Heart right ventricle (tissue), 16 donors: ENCODE measurements around the gene GNAL. TPM values are rescaled to one million over a fixed set of nuclear protein-coding genes. Genes with fewer than 3 reads are reported as not detected.

Source experiments
- ATAC-seq, 8 donors: fragments of 200-7000 bp; cut with Tn5 transposase; one replicate each; pipeline ENCODE4 v1.9.1; 2020; ENCODE audit warnings: mild to moderate bottlenecking in 8 of 8, moderate library complexity in 8 of 8, moderate number of reproducible peaks in 1 of 8
- DNase-seq, 2 donors: peaks; one replicate each; pipeline ENCODE4 v3.0.0-alpha.2; 2020
- H3K27ac ChIP-seq, 10 donors: fragments of 200-600 bp; sonication (generic) in 2 of 10; one replicate each; pipeline versions ENCODE4 v1.5.0 to v1.8.0; 2020 to 2022; ENCODE audit warnings: mild to moderate bottlenecking in 3 of 10
- H3K27me3 ChIP-seq, 7 donors: fragments of 200-600 bp; one replicate each; pipeline ENCODE4 v1.8.0; 2021 to 2022; ENCODE audit warnings: mild to moderate bottlenecking in 2 of 7
- H3K36me3 ChIP-seq, 9 donors: fragments of 200-600 bp; sonication (generic) in 1 of 9; one replicate each; pipeline versions ENCODE4 v1.5.0 to v1.8.0; 2020 to 2022; ENCODE audit warnings: mild to moderate bottlenecking in 2 of 9
- H3K4me1 ChIP-seq, 9 donors: fragments of 200-600 bp; sonication (generic) in 1 of 9; one replicate each; pipeline versions ENCODE4 v1.5.0 to v1.8.0; 2020 to 2022; ENCODE audit warnings: mild to moderate bottlenecking in 4 of 9
- H3K4me3 ChIP-seq, 10 donors: fragments of 200-600 bp; sonication (generic) in 2 of 10; one replicate each; pipeline versions ENCODE4 v1.5.0 to v1.8.0; 2020 to 2022; ENCODE audit warnings: mild to moderate bottlenecking in 7 of 10, moderate library complexity in 2 of 10
- H3K9me3 ChIP-seq, 11 donors: fragments of 200-600 bp in 10 of 11; sonication (generic) in 2 of 11; one replicate each; pipeline versions ENCODE4 v1.5.0 to v1.8.0; 2013 to 2022; ENCODE audit warnings: mild to moderate bottlenecking in 2 of 11, control low read depth in 1 of 11, moderate library complexity in 1 of 11
- CTCF ChIP-seq, 9 donors: fragments of 200-600 bp; sonication (generic) in 2 of 9; IDR thresholded peaks; one replicate each; pipeline versions ENCODE4 v1.5.0 to v1.8.0; 2021 to 2022; ENCODE audit warnings: antibody characterized with exemption in 9 of 9, mild to moderate bottlenecking in 5 of 9, moderate library complexity in 1 of 9
- WGBS, 2 donors: extraction: QIAGEN DNeasy Blood & Tissue Kit; methylation state at CpG; one replicate each; pipeline ENCODE4 v1.1.7; 2013; ENCODE audit warnings: inconsistent platforms in 1 of 2; 5-methylcytosine and 5-hydroxymethylcytosine counted together
- intact Hi-C, 10 donors: fragments of 100-400 bp; cut with DNase I; formaldehyde crosslinking; loops; one replicate each; pipeline versions ENCODE4 v1.11.1 to v1.14.2; 2022
- polyA plus RNA-seq, 2 donors: library from polyadenylated mRNA; stranded (reverse); fragments of 200-250 nt; gene quantifications; one replicate each; pipeline ENCODE4 v1.2.3, GENCODE V29; 2013
- total RNA-seq, 10 donors: library from RNA; stranded (reverse); fragmentation: NEBNext Ultra II Directional in 3 of 10; extraction: Animal tissue kit (Norgen Biotek cat#: 25700) in 3 of 10; gene quantifications; one replicate each; pipeline versions ENCODE4 v1.2.1 to v1.2.4, GENCODE V29; 2021 to 2023
- donor health status: Arrhythmogenic right ventricular cardiomyopathy.
- donor health status: ischemic (EF 13 %, LVEDD 7.1; RV severe dilation, severe dysfunction).
- donor health status: healthy with polysubstance abuse.
- donor health status: DM: no; HTN: yes; CAD: no.
- donor health status: DM: no; HTN: no; CAD: no.
- donor health status: ischemic (EF 25% LVEDD 6.9; RV normal size, moderate dysfunction).
- donor health status: ischemic (EF 25% LVEDD 5.7; RV mildly dilated, moderate dysfunction).
- donor health status: healthy.
- donor health status: DM: yes; HTN: yes; CAD: no.
- donor health status: Ischemic cardiomyopathy.
- donor health status: ischemic (EF 35%, LVEDD 5.7; RV mildly dilated, moderate dysfunction).
- donor health status: nonischemic (EF 11% LVEDD 7.7; RV severe dilation, severe dysfunction).
- donor health status: DM: yes; HTN: yes; CAD: no.
- donor health status: PGD.
- donor health status: ischemic (EF 29% LVEDD 5.4; RV normal size, mild dysfunction).
- donor health status: nonischemic (EF 23%, LVEDD 6.1; RV moderate dilation, normal function).

Gene GNAL
- total and polyA plus RNA-seq, 12 donors = 0.42 to 6.9 (median 1.6) TPM

DNA sequence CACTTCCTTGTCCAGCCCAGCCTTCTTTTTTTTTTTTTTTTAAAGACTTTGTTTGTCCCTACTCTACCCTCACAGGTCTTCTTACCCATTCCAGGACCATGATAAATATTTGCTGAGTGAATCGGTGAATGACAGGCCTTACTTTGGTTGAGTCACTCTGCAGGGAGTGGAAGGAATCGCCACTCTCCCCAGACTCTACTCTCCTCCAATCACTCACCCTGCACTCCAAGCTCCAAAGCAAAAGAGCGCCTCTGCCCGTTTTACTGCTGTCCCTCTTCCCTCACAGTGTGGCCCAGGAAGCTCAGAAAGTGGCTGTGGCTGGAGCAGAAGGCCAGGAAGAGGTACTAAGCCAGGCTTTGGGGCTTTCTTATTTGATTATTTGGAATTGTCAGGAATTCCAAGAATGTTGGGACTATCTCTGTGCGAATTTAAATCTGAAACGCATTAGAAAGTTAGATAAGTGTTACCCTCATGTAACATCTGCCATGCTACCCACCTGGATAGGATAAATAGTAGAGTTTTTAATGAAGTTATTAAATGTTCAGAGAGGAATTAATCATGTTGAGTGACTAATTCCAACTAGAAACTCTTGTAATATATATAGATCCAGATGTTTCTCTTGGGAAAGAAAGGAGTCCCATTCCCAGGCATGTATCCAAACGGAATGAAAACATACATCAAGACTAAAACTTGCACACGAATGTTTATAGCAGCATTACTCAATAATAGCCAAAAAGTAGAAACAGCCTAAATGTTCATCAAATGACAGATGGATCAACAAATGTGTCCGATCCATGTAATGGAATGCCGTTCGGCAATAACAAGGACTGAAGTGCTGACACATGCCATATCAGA lies 119.2 kb downstream of the GNAL start:
- Histone ChIP-seq H3K9me3 (no peaks in the 10 kb centered on the region), H3K4me3 (no peak overlapping the region), H3K27ac (no peak overlapping the region), H3K36me3 (no peaks in the 10 kb centered on the region), H3K4me1 (peaks cover 0 to 5% (median 0%) of the 10 kb centered on the region in 9 donors), H3K27me3 (no peaks in the 10 kb centered on the region)
- no peak for ATAC-seq
- intact Hi-C loops = loop anchor here in 1 of 10 donors (10.0 kb wide), 1 partner anchor 73 kb away; no protein-coding TSS in a partner anchor
- DNase-seq = no peak
- no peak for TF ChIP-seq CTCF (IDR thresholded peaks at IDR 0.05)
- 63 to 66% methylated on average over 11 of the region's 11 CpGs for whole genome bisulfite sequencing, 2 donors

DNA sequence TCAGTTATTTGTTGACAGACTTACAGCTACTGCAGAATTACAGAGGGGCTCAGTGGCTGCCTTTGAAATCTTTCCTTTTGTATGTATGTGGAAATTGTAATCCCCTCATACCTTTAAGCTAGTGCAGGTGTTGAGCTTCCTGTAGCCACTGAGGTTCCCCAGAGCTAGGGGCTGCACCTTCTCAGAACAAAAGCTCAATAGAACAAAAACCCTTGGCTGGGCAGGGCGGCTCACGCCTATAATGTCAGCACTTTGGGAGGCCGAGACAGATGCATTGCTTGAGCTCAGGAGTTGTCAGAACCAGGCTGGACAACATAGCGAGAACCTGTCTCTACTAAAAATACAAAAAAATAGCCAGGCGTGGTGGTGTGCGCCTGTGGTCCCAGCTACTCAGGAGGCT lies 120.8 kb downstream of the GNAL start:
- peaks cover 0 to 5% (median 0%) of the 10 kb centered on the region in 9 donors for H3K4me1 ChIP-seq
- intact Hi-C loops = loop anchor here in 1 of 10 donors (10.0 kb wide), 1 partner anchor 75 kb away; no protein-coding TSS in a partner anchor
- no peak for TF ChIP-seq CTCF (IDR thresholded peaks at IDR 0.05)
- H3K27ac ChIP-seq = no peak overlapping the region
- no peaks in the 10 kb centered on the region for H3K27me3 ChIP-seq
- WGBS, 2 donors = 93 to 94% methylated on average over 6 of the region's 6 CpGs
- DNase-seq (no peak), ATAC-seq (no peak)
- H3K36me3 ChIP-seq = no peaks in the 10 kb centered on the region
- no peak overlapping the region for H3K4me3 ChIP-seq
- H3K9me3 ChIP-seq = no peaks in the 10 kb centered on the region

- H3K4me3 ChIP-seq = no peak overlapping the region
- H3K27ac ChIP-seq = no peak overlapping the region
- no peaks in the 10 kb centered on the region for H3K9me3 ChIP-seq
- peaks cover 0 to 5% (median 0%) of the 10 kb centered on the region in 9 donors for H3K4me1 ChIP-seq
- DNase-seq (no peak), ATAC-seq (no peak)
- intact Hi-C loops = no loop called here
- 81 to 91% methylated on average over 3 of the region's 3 CpGs for WGBS, 2 donors
- no peaks in the 10 kb centered on the region for H3K27me3 ChIP-seq
- TF ChIP-seq CTCF (IDR thresholded peaks at IDR 0.05) = no peak
- no peaks in the 10 kb centered on the region for H3K36me3 ChIP-seq
Observed at GRCh38 chr18:11810379-11810778, 121.3 kb downstream of the GNAL start.

DNA sequence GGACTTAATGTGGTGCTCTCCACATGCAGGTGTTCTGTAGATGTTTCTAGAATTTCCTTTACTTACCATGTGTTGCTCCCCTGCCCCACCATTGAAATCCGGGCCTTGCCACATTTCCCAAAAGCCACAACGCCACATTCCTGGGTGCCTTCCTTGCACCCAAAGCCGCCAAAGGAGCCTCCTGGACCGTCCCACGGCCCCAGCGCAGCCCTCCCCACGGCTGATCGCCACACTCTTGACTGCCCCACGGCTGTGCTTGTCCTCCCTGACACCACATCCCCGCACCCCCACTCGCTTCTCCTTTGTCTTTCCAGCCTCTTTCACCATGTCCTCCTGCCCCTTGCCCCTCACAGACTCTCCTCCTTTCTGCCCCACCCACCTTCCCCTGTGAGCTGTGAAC lies 121.9 kb downstream of the GNAL start:
- Histone ChIP-seq H3K36me3 (no peaks in the 10 kb centered on the region), H3K27ac (no peak overlapping the region), H3K9me3 (no peaks in the 10 kb centered on the region), H3K4me1 (peaks cover 0 to 5% (median 0%) of the 10 kb centered on the region in 9 donors), H3K4me3 (no peak overlapping the region), H3K27me3 (no peaks in the 10 kb centered on the region)
- DNase-seq (no peak), ATAC-seq (no peak)
- intact Hi-C loops = no loop called here
- no peak for TF ChIP-seq CTCF (IDR thresholded peaks at IDR 0.05)
- WGBS, 2 donors = 90 to 93% methylated on average over 11 of the region's 11 CpGs
